H1 (cell line): Measurements from ENCODE around the gene SMDT1. TPM values are rescaled to one million over a fixed set of nuclear protein-coding genes. Genes with fewer than 3 reads are reported as not detected.

Experiments used
- CTCF ChIA-PET: fragments of 300-600 bp; sonication (Branson Sonifier 250); formaldehyde crosslinking; loops from one replicate; lab custom pipeline; 2021; ENCODE audit not compliant: partially characterized antibody; lab: Charles Lee
- POLR2A ChIA-PET: fragments of 300-600 bp; sonication (Branson Sonifier 250); formaldehyde crosslinking; loops from one replicate; lab custom pipeline; 2021; ENCODE audit warnings: inconsistent platforms; ENCODE audit not compliant: partially characterized antibody; lab: Charles Lee
- DNase-seq, 2 experiments: peaks; one replicate each; pipeline versions ENCODE4 v3.0.0 to v3.0.0-alpha.2; 2010 to 2022; ENCODE audit warnings: low spot score in 2 of 2, low read depth in 1 of 2, mixed read lengths in 1 of 2
- FAIRE-seq: peaks from 2 replicates; lab custom pipeline; 2011; peaks lifted over from hg19 to GRCh38; lab: Jason Lieb, UNC
- H2AFZ ChIP-seq: 2 replicates; pipeline ENCODE4 v1.8.1; 2012; ENCODE audit warnings: low read length, inconsistent platforms
- H2AK5ac ChIP-seq: 2 replicates; pipeline ENCODE4 v1.6.1; 2013; ENCODE audit warnings: low read depth, low read length
- H2BK120ac ChIP-seq: replicated peaks from 2 replicates; pipeline ENCODE3; 2013; ENCODE audit warnings: low read depth, low read length, inconsistent platforms
- H2BK12ac ChIP-seq: 2 replicates; pipeline ENCODE4 v1.6.1; 2013; ENCODE audit warnings: low read depth, low read length
- H2BK15ac ChIP-seq: 2 replicates; pipeline ENCODE4 v1.6.1; 2013; ENCODE audit warnings: low read length
- H2BK20ac ChIP-seq: 2 replicates; pipeline ENCODE4 v1.6.1; 2013; ENCODE audit warnings: low read length
- H2BK5ac ChIP-seq: 2 replicates; pipeline ENCODE4 v1.6.1; 2013; ENCODE audit warnings: low read depth, low read length
- H3K14ac ChIP-seq: 2 replicates; pipeline ENCODE4 v1.6.1; 2013; ENCODE audit warnings: inconsistent platforms; ENCODE audit not compliant: insufficient read length
- H3K18ac ChIP-seq: 2 replicates; pipeline ENCODE4 v1.6.1; 2013; ENCODE audit warnings: low read length; ENCODE audit errors: extremely low read depth
- H3K23ac ChIP-seq: 2 replicates; pipeline ENCODE4 v1.6.1; 2013; ENCODE audit warnings: inconsistent platforms; ENCODE audit not compliant: insufficient read length
- H3K23me2 ChIP-seq: 2 replicates; pipeline ENCODE4 v1.6.1; 2013; ENCODE audit warnings: low read depth, low read length
- H3K27ac ChIP-seq: 2 replicates; pipeline ENCODE4 v1.6.1; 2011; ENCODE audit warnings: low read depth, low read length, inconsistent platforms
- H3K27me3 ChIP-seq, 4 experiments: replicated peaks in 1 of 4; 1 replicate in 1 of 4; 2 replicates in 3 of 4; pipeline versions ENCODE4 v1.6.1 to v1.8.1; 2011 to 2013; ENCODE audit warnings: low read length in 3 of 4, mild to moderate bottlenecking in 3 of 4, inconsistent platforms in 2 of 4, mixed read lengths in 2 of 4, moderate library complexity in 1 of 4; ENCODE audit not compliant: control insufficient read depth in 3 of 4, insufficient read depth in 3 of 4; ENCODE audit errors: extremely low read depth in 1 of 4
- H3K36me3 ChIP-seq, 4 experiments: 2 replicates each; pipeline versions ENCODE4 v1.6.1 to v1.8.1; 2011 to 2013; ENCODE audit warnings: mild to moderate bottlenecking in 4 of 4, low read length in 3 of 4, moderate library complexity in 2 of 4, control low read depth in 1 of 4, inconsistent platforms in 1 of 4; ENCODE audit not compliant: insufficient read depth in 4 of 4, control insufficient read depth in 2 of 4
- H3K4ac ChIP-seq: replicated peaks from 2 replicates; pipeline ENCODE3; 2013; ENCODE audit warnings: low read length, low read depth, mixed read lengths, inconsistent platforms; ENCODE audit not compliant: insufficient read length
- H3K4me1 ChIP-seq, 4 experiments: replicated peaks in 1 of 4; 1 replicate in 1 of 4; 2 replicates in 3 of 4; pipeline versions ENCODE4 v1.6.1 to v1.8.1; 2011 to 2013; ENCODE audit warnings: low read length in 3 of 4, inconsistent platforms in 2 of 4, mixed read lengths in 1 of 4; ENCODE audit not compliant: insufficient read depth in 4 of 4, control insufficient read depth in 3 of 4
- H3K4me2 ChIP-seq, 2 experiments: 2 replicates each; pipeline versions ENCODE4 v1.6.1 to v1.8.1; 2011 to 2013; ENCODE audit warnings: low read depth in 2 of 2, low read length in 2 of 2, control low read depth in 1 of 2, inconsistent platforms in 1 of 2, mild to moderate bottlenecking in 1 of 2; ENCODE audit not compliant: insufficient read depth in 1 of 2
- H3K4me3 ChIP-seq, 4 experiments: fragments of 200-600, 300-600 bp in 1 of 4; sonication (generic), shearing (Covaris generic), sonication (Bioruptor Twin) in 1 of 4; 2 replicates each; pipeline versions ENCODE4 v1.5.1 to v1.8.1; 2011 to 2016; ENCODE audit warnings: low read length in 4 of 4, low read depth in 3 of 4, control low read depth in 2 of 4, inconsistent platforms in 2 of 4, mild to moderate bottlenecking in 2 of 4, mixed read lengths in 1 of 4, moderate library complexity in 1 of 4; ENCODE audit not compliant: insufficient read depth in 2 of 4; ENCODE audit errors: extremely low read depth in 1 of 4
- H3K56ac ChIP-seq: replicated peaks from 2 replicates; pipeline ENCODE3; 2013; ENCODE audit warnings: low read depth, mild to moderate bottlenecking, mixed read lengths, low read length, inconsistent platforms; ENCODE audit not compliant: insufficient read length
- H3K79me1 ChIP-seq: 2 replicates; pipeline ENCODE4 v1.6.1; 2013; ENCODE audit warnings: low read depth, low read length, control low read depth
- H3K79me2 ChIP-seq, 2 experiments: 2 replicates each; pipeline versions ENCODE4 v1.6.1 to v1.8.1; 2012 to 2013; ENCODE audit warnings: low read length in 2 of 2, mild to moderate bottlenecking in 2 of 2, inconsistent platforms in 1 of 2; ENCODE audit not compliant: insufficient read depth in 2 of 2, control insufficient read depth in 1 of 2
- H3K9ac ChIP-seq, 4 experiments: replicated peaks in 1 of 4; 1 replicate in 1 of 4; 2 replicates in 3 of 4; pipeline versions ENCODE4 v1.6.1 to v1.8.1; 2011 to 2013; ENCODE audit warnings: low read depth in 3 of 4, low read length in 3 of 4, control low read depth in 2 of 4, mild to moderate bottlenecking in 2 of 4, moderate library complexity in 2 of 4, inconsistent platforms in 1 of 4; ENCODE audit errors: extremely low read depth in 1 of 4
- H3K9me3 ChIP-seq, 2 experiments: 2 replicates each; pipeline versions ENCODE4 v1.6.1 to v1.8.1; 2012 to 2013; ENCODE audit warnings: mild to moderate bottlenecking in 2 of 2, moderate library complexity in 2 of 2, control low read depth in 1 of 2, inconsistent platforms in 1 of 2, low read depth in 1 of 2, low read length in 1 of 2, mixed read lengths in 1 of 2; ENCODE audit not compliant: insufficient read depth in 2 of 2
- H4K20me1 ChIP-seq, 2 experiments: replicated peaks in 1 of 2; 2 replicates each; pipeline versions ENCODE3 to v1.8.1; 2011 to 2013; ENCODE audit warnings: inconsistent platforms in 2 of 2, low read length in 2 of 2, mild to moderate bottlenecking in 1 of 2; ENCODE audit not compliant: insufficient read depth in 2 of 2, control insufficient read depth in 1 of 2
- H4K5ac ChIP-seq: 2 replicates; pipeline ENCODE4 v1.6.1; 2013; ENCODE audit warnings: low read length, low read depth, mixed read lengths, inconsistent platforms; ENCODE audit not compliant: insufficient read length
- H4K8ac ChIP-seq: 2 replicates; pipeline ENCODE4 v1.8.0; 2013; ENCODE audit warnings: mild to moderate bottlenecking, moderate library complexity, low read length, inconsistent platforms; ENCODE audit not compliant: insufficient read depth; ENCODE audit errors: extremely low read depth
- H4K91ac ChIP-seq: replicated peaks from 2 replicates; pipeline ENCODE3; 2013; ENCODE audit warnings: low read length, mixed read lengths, inconsistent platforms; ENCODE audit not compliant: insufficient read length
- BACH1 ChIP-seq: IDR thresholded peaks from 2 replicates; pipeline ENCODE4 v1.6.1; 2012; ENCODE audit warnings: low read length, improper control_type of control experiment
- BCL11A ChIP-seq, 2 experiments: IDR thresholded peaks; one replicate each; pipeline ENCODE4 v1.6.1; 2011; ENCODE audit warnings: low read depth in 2 of 2, low read length in 2 of 2, mild to moderate bottlenecking in 2 of 2
- CBX8 ChIP-seq: fragments of 300-800, 300-1000 bp; sonication (generic); IDR thresholded peaks from 2 replicates; pipeline ENCODE4 v1.7.1; 2016; ENCODE audit warnings: low read depth, low read length, borderline replicate concordance
- CHD1 ChIP-seq: IDR thresholded peaks from 2 replicates; pipeline ENCODE4 v1.6.1; 2012; ENCODE audit warnings: low read depth, low read length, improper control_type of control experiment
- CTBP2 ChIP-seq: IDR thresholded peaks from 2 replicates; pipeline ENCODE4 v1.7.0; 2011; ENCODE audit warnings: borderline replicate concordance, mild to moderate bottlenecking, moderate library complexity, mixed read lengths, low read length; ENCODE audit not compliant: insufficient read depth, insufficient read length
- EZH2 ChIP-seq: fragments of 200-600 bp; sonication (generic); IDR thresholded peaks from 2 replicates; pipeline ENCODE4 v1.7.1; 2012; ENCODE audit warnings: low read depth, mild to moderate bottlenecking, moderate library complexity, low read length, inconsistent platforms; ENCODE audit not compliant: severe bottlenecking
- FOSL1 ChIP-seq: IDR thresholded peaks from 2 replicates; pipeline ENCODE4 v1.6.1; 2011; ENCODE audit warnings: mild to moderate bottlenecking, low read depth, low read length, moderate library complexity; ENCODE audit not compliant: insufficient read depth
- JUN ChIP-seq: IDR thresholded peaks from 2 replicates; pipeline ENCODE4 v1.6.1; 2011; ENCODE audit warnings: low read depth, mild to moderate bottlenecking, improper control_type of control experiment, low read length
- KDM4A ChIP-seq: IDR thresholded peaks from one replicate; pipeline ENCODE4 v1.7.1; 2012; ENCODE audit warnings: low read depth, mild to moderate bottlenecking, moderate library complexity, low read length, inconsistent platforms; ENCODE audit not compliant: severe bottlenecking
- POLR2AphosphoS5 ChIP-seq: IDR thresholded peaks from 2 replicates; pipeline ENCODE4 v1.6.1; 2011; ENCODE audit warnings: low read depth, low read length
- POU5F1 ChIP-seq: IDR thresholded peaks from 2 replicates; pipeline ENCODE4 v1.6.1; 2011; ENCODE audit warnings: low read depth, mild to moderate bottlenecking, low read length, moderate library complexity
- SIN3A ChIP-seq, 2 experiments: IDR thresholded peaks in 1 of 2; conservative IDR thresholded peaks in 1 of 2; 2 replicates each; pipeline ENCODE4 v1.6.1; 2011 to 2012; ENCODE audit warnings: low read length in 2 of 2, improper control_type of control experiment in 1 of 2, low read depth in 1 of 2, mild to moderate bottlenecking in 1 of 2
- SIRT6 ChIP-seq: IDR thresholded peaks from one replicate; pipeline ENCODE4 v1.7.1; 2012; ENCODE audit warnings: low read length, inconsistent platforms
- SIX5 ChIP-seq: IDR thresholded peaks from 2 replicates; pipeline ENCODE4 v1.6.1; 2011; ENCODE audit warnings: mild to moderate bottlenecking, low read depth, low read length
- SUZ12 ChIP-seq: fragments of 200-600 bp; sonication (generic); IDR thresholded peaks from 2 replicates; pipeline ENCODE4 v1.6.1; 2012; ENCODE audit warnings: mild to moderate bottlenecking, inconsistent platforms, low read length, moderate library complexity, mixed read lengths
- WGBS, 2 experiments: shearing (Covaris generic) in 1 of 2; methylation state at CpG; one replicate each; pipeline versions ENCODE4 v1.1.6 to v1.1.7; 2013 to 2015; ENCODE audit warnings: low lambda C conversion rate in 2 of 2, mixed read lengths in 2 of 2, inconsistent platforms in 1 of 2, low coverage in 1 of 2, missing lambda C conversion rate in 1 of 2; ENCODE audit not compliant: insufficient replicate concordance in 2 of 2, insufficient coverage in 1 of 2, insufficient read length in 1 of 2; ENCODE audit errors: extremely low coverage in 1 of 2, missing lambda C conversion rate in 1 of 2; 5-methylcytosine and 5-hydroxymethylcytosine counted together
- polyA plus RNA-seq, 7 experiments: library from polyadenylated mRNA; depleted of rRNA in 3 of 7; stranded (reverse) in 5 of 7; unstranded in 2 of 7; fragments of >200 nt in 5 of 7; fragments of 200-250 nt in 2 of 7; gene quantifications; 1 replicate in 5 of 7; 2 replicates in 1 of 7; 4 replicates in 1 of 7; pipeline versions ENCODE4 v1.2.1 to v1.2.3, GENCODE V29; 2011 to 2013; ENCODE audit warnings: missing spikeins in 2 of 7, mixed read lengths in 2 of 7
- total RNA-seq: library from RNA; stranded (reverse); fragmentation: NEBNext Ultra II Directional; extraction: Animal tissue kit (Norgen Biotek cat#: 25700); gene quantifications from 2 replicates; pipeline ENCODE4 v1.2.1, GENCODE V29; 2021

SMDT1 gene
- total and polyA plus RNA-seq, 2 of the 8 experiments (the other 6 are each of a cell fraction or from before 2014, with no cell fraction given) = 34.9 to 35.6 TPM

DNA sequence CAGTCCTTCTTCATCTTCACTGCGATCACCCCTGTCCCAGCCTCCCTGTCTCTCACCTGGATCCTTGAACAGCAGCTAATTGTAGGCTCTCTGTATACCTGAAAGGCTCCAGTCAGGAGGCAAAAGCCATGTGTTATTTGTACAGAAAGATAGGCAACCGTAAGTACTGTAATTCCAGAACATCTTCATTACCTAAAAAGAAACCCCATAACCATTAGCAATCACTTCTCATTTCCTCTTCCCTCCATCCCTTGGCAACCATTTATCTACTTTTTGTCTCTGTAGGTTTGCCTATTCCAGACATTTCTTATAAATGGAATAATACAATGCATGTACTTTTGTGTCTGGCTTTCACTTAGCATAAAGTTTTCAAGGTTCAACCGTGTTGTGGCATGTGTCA is 26.7 kb upstream of the SMDT1 start:
- Histone ChIP-seq H3K56ac (no peak overlapping the region), H3K23ac (no peak overlapping the region), H3K79me1 (no peaks in the 10 kb centered on the region), H2BK12ac (no peak overlapping the region), H4K8ac (no peak overlapping the region), H3K9me3 (0 out of 4 replicates have a peak, but pooled peaks cover 0 to 5% of the 10 kb centered on the region in 2 experiments), H3K4me1 (no peaks in the 10 kb centered on the region), H3K4ac (no peak overlapping the region), H3K36me3 (no peaks in the 10 kb centered on the region), H3K9ac (no peak overlapping the region), H2AK5ac (no peak overlapping the region), H3K23me2 (no peaks in the 10 kb centered on the region), H4K91ac (no peak overlapping the region), H3K4me3 (no peak overlapping the region), H2BK120ac (no peak overlapping the region), H4K20me1 (no peaks in the 10 kb centered on the region), H3K27ac (no peak overlapping the region), H3K4me2 (no peak overlapping the region), H2BK15ac (no peak overlapping the region), H3K18ac (no peak overlapping the region), H4K5ac (no peak overlapping the region), H3K79me2 (no peaks in the 10 kb centered on the region), H2BK5ac (no peak overlapping the region), H3K27me3 (peaks cover 0 to 1% (median 0%) of the 10 kb centered on the region in 4 experiments; a peak in 1 of 7 replicates), H2BK20ac (no peak overlapping the region), H2AFZ (no peak overlapping the region), H3K14ac (no peak overlapping the region)
- no peak for FAIRE-seq
- 86% methylated on average over 3 of the region's 3 CpGs; no CpG with 5 or more reads in 1 of the 2 experiments for WGBS, 2 experiments
- ChIA-PET POLR2A (no interaction called here), CTCF (interaction anchor here (0.5 kb wide), 1 partner anchor 410 kb away, joined by 3 read pairs; no protein-coding TSS in a partner anchor)
- DNase-seq = no peak
- TF ChIP-seq CHD1 (no peak), FOSL1 (no peak), SIX5 (no peak), BCL11A (IDR thresholded peaks at IDR 0.05; ENCODE audit: low read depth in 2 of 2, low read length in 2 of 2) (no peak), POLR2AphosphoS5 (no peak), CBX8 (no peak), BACH1 (no peak), KDM4A (no peak), SUZ12 (no peak), JUN (no peak), SIRT6 (no peak), CTBP2 (no peak), SIN3A (conservative IDR thresholded peaks at IDR 0.05 in 1 of 2, IDR thresholded peaks at IDR 0.05 in 1 of 2; ENCODE audit: low read depth in 1 of 2, low read length in 2 of 2) (no peak), EZH2 (no peak), POU5F1 (no peak)
